GM18873 (cell line): ENCODE results near the gene MAML2.

Source experiments
- ATAC-seq: cut with Tn5 transposase; IDR thresholded peaks from one replicate; pipeline ENCODE4 v1.9.1; 2021; ENCODE audit warnings: mild to moderate bottlenecking, moderate library complexity, moderate number of reproducible peaks; ENCODE audit not compliant: unreplicated experiment, low FRiP score

Gene MAML2

DNA sequence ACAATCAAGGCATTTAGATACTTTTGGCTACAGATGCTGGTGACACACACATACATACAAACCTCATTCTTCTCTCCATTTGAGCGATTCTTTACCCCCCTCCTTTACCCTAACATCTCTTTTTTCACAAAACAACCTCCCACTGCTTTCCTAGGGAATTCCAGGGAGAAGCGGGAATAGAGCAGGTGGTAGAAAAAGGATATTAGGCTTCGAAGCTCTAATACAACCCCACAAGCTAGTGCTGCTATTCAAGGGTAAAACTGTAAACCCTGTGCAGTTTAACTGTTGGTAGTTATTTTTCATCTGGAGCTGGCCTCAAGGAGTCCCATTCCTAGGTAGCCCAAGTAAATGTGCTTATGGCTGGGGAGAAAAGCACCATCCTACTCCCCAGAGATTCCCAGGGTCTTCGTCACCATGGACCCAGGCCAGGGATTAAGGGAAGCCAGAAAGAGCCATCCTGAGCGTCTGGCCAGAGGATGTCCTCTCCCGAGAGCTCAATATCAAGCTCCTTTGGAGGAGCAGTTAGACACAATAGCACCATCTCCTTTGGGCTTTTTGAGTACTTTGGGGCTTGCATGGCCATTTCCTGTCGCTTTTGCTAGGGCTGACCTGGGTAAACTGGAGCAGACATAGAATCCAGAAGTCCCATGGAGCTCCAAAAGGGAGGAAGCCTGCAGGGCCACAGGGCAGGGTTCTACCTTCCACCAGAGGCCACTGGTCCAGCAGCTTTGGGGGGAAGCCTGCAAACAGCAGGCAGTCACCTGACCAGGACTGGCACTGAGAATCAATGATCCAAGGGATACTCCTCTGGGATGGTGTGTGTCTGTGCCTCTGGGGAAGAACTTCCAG is 3.1 kb downstream of the MAML2 start:
- no peak for ATAC-seq

DNA sequence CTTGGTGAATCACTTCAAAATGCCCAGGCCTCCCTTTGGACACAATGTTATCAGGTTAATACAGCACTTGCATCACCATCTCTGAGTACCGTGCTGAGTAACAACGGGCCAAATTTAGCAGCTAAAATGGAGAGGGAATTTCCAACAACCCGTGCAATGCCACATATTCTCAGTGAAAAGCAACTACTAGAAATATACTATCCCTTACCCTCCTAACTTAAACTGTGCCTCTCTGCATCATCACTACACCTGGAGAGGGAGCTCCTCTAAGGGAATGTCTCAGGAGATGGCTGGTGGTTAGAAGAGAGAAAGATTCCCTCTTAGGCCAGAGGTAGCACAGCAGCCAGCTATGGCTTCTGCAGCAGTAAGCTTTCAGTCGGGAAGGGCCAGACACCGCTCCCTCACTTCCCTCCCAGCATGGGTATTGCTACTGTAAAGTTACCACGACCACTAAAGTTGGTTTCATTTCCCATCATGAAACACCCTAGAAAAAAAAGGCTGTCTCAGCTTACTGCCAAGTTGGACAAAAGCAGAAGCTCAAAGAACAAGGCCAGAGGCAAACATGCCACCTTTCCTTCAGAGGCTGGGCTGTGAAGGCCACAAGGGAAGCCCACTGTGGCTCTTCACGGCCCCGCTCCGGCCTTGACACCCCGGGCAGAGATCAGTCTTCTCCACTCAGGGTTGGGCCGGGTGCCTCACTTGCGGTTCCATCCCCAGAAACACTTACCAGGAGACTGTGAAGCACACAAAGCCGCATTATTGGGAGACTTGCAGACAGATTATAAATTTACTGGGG is 3.9 kb downstream of the MAML2 start:
- ATAC-seq: peak; percentile 51

DNA sequence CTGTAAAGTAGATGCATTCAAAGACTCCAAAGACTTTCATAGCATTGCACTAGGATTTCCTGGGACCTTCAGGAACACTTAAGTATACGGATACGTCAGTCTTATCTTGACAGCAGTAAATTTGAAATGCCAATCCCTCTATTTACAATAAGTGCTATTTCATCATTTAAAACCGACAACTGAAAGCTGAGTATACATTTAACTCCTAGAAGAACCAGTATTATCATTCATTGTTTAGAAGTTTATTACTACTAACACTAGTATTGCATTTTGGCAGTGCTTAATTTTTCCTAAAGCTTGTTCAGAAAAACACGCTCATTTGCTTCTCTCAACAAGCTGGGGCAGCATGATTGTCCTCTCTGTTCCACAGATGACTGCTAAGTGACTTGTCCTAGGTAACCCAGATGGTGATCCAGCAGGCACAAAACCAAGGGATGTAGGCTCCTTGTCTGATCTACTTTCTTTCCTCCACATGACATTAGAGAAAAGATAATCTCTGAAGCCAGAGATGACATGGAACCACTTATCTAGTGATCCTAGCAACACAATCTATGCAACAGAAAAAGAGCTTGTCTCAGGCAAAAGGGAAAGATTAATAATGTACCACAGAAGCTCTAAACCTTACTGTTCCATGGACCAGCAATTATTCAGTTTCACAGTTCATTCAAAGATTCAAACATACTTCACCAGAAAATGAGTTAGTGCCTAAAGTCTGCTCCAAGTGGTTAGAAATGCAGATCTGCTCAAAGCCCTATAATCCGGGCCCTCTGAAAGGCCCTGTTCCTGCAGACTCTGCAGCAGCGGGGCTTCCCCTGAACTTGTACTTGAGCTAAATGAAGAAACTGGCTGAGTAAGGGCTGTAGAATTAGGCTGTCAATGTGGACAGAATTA is 5.2 kb downstream of the MAML2 start:
- ATAC-seq: peak; percentile 33

DNA sequence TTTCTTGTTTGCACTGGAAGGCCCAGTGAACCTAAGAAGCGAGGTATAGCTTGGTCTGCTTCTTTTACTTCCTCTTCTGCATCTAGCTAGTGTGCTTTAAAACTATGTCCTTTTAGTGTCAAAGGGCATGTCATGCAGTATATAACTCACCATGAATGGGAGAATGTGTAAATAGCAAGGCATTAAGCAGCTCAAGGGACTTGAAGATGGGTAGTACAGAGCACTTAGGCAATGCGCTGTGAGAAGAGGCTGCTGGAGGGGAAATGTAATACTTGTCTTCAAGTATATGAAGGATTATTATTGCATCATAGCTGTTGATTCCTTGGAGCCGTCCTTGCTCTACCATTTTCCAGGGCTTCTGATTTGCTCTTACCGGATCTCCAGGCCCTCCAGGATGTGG is 7.6 kb downstream of the MAML2 start:
- ATAC-seq: no peak

DNA sequence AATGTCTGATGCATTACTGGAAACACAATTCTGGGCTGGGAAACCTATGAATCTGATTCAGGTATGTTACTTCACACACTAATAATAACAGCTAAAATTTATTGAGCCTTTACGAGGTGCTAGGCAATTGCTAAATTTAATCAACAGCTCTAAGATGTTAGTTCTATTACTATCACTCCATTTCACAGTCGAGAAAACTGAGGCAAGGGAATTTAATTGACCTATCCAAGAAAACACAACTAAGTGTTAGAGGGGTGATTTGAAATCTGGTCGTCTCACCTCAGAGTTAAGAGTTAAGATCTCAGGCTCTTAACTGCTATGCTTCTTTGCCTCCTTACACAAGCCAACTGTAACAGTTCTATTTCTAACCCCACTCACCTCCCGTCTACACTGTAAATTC is 8.8 kb downstream of the MAML2 start:
- no peak for ATAC-seq

DNA sequence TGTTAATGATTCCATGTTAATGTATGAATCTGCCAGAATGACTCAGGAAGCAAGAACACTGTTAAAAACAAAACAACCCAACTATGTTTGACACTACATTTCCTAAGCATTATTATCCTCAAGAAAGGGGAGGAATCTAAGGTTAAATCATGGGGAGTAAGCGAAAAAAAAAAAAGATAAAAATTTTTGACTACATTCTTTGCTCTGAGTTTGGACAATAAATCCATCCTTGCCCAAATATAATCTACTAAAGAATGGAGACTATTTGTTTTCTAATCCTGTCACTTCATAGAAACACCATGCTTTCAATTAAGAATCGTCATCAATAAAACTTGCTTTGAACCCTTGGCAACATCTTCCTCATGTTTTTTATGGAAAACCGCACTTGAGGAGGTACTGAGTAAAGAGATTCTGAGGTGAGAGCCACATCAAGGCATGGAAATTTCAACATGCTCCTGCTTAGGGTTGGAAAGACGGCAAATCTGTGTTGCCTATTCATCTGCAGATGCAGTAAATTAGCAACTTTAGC is 9.7 kb downstream of the MAML2 start:
- ATAC-seq: no peak

DNA sequence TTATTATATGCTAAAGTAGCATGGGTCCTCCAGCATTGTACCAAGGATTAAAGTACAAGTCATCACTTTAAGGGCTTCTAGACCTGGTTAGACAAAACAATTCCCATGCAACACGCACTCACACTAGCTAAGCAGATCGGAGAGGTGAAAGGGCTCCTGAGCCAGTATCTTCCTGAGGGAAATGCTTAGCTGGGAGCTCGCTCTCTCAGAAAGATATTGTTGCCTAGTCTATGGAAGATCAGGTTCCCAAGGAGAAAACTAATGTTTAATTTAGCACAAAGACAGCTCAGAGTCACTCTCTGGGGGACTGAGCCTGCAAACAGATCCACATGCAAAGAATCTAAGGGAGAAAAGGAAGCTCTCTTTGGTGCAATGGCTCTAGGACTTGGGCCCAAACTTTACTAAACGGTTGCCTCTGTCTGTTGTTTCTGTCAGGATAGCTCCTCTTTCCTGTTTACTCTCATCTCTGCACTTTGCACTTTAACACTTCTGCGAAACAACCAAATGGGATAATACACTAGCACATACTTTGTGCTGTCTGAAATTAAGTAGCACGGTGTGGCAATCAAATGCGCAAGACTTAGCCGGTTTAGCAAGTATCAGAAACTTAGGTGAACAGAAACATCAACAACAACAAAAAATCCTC is 10.7 kb downstream of the MAML2 start:
- no peak for ATAC-seq

DNA sequence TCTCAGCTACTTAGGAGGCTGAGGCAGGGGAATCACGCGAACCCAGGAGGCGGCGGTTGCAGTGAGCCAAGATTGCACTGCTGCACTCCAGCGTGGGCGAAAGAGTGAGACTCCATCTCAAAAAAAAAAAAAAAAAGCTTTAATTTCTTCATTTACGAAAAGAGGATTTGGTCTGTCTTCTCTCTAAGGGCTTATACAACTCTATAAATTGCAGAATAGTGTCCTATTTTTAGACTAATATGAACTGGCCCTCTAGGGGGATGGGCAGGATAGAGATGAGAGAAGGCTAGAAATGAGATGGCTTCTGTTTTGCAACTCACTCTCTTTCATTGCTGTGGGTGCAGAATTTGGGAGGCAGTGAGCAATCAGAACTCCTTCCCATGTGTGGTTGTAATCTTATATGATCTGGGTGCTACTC is 11.3 kb downstream of the MAML2 start:
- ATAC-seq: no peak

DNA sequence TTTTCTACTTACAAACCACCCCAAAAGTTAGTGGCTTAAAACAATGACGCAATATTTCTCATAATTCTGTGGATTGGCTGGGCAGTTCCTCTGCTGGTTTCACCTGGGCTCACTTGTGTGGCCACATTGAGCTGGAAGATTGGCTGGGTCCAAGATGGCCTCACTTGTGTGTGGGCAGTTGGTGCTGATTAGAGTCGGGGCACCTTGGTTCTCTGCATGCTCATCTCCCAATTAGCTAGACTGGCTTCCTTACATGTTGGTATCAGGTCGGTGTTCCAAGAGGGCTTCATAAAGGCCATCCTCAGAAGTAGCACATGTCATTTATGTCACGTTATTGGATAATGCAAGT is 12.5 kb downstream of the MAML2 start:
- no peak for ATAC-seq

DNA sequence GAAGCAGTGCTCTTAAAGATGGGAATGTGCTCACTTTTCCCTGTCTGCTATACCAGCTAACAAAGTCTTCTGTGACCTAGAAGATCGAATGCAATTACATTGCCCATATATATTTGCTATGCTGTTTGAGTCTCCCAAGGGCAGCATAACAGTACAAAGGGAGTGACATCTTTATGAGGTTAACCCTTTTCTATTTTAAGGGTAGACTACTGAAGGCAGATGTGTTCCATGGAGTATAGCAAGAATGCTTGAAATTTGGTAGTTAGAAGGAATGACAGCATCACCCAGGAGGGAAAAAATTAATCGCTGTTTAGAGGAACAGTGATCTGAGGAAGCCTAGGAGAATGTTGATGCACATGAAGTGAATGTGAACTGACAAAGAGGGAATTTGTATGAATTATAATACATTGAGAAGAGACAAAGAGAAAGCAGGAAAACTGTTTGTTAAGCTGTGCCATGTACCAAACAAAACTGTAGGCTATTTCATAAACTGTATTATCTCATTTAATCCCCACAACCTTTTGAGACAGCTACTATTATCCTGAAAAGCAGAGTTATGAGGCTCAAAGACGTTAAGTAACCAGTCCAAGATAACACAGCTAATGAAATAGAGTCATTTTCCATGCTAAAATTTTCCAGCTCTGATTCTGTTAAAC is 13.0 kb downstream of the MAML2 start:
- no peak for ATAC-seq

DNA sequence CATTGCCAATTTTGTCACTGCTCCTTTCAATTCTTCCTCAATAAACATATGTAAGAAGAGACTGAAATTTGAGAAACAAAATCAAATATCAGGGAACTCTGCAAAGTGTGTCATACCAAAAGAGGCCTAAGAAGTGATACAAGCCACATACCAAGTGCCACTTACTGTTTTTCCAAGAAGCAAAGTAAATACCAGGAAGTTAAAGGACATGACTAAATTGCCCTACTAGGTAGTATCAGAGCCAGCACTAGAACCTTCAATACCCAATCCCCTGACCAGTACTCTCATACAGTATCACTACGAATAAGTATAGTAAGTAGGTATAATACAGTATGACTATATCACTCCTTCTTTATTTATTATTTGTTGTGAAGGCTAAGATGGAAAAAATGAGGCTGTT is 13.6 kb downstream of the MAML2 start:
- no peak for ATAC-seq

DNA sequence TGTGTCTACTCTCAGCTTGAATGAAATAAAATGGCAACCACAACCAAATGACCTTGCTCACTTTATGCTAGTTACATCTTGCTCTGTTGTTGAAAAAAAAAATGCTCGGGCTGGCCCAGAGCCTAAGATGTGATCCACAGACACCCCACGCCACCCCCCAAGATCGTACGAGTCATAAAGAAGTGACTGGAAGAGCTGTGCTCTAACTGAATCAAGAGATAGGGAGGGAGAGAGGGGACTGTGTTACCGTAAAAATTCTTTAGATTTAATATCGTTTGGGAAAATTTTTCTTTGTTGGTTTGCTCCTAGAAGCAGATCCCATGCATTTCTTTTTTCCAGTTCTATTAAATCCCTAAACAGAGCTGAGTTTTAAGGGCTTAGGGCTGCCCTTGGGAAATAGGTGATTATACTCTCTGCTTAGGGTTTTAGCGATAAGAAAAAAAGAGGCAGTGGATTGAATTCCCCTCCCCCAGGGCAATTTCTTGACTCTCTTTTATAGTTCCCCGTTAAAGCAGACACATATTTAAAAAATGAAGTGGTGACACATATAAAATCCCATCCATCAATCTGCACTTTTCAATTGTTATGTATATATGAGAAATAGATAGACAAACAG is 14.5 kb downstream of the MAML2 start:
- no peak for ATAC-seq

DNA sequence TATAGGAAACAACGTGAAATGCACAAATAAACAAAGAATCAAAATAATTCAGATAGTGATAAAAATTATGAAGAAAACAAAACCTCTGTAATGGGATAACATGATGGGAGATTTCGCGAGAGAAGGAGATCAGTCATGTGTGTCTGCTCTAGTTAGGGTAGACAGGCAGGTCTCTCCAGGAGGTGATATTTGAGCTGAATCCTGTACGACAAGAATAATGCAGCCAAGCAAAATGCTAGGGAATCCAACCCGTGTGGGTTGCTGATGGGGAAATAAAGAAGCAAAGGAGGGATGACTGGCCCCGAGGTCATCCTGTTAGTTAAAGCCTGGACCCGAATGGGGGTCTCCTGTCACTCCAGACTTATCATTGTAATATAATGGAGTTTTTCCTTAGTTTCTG is 16.0 kb downstream of the MAML2 start:
- no peak for ATAC-seq

DNA sequence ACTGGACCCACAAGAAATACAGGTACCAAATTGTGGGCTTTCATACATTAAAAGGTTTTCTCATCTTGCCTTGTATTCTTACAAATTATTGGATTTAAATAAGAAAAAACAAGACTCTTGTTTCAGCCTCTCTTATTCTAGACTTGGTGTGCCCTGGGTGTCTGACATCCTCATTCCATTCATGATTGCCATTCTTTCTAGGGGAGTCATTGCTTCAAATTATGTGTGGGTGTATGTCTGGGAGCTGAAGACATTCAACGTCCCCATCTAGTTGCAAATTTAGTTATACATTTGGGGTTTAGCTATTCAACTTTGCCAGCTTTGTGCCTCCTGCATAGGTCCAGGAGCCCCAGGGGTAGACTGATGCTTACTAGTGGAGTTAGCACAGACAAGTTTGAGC is 18.1 kb downstream of the MAML2 start:
- ATAC-seq: no peak

DNA sequence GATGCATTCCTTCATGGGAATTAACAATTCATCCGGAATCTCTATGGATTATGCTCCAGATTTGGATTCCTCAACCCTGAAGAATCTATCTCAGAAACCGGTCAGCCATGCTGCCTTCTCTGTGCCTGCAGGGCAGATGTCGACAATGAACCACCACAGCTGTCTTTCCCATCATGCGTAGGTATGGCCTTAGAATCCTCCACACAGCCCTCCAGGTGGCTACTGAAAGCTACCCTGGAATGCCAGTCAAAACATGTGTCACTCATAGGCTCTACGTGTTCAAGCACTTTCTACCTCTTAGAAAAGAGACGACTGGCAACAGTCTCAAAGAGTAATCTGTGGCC is 19.4 kb downstream of the MAML2 start:
- no peak for ATAC-seq

DNA sequence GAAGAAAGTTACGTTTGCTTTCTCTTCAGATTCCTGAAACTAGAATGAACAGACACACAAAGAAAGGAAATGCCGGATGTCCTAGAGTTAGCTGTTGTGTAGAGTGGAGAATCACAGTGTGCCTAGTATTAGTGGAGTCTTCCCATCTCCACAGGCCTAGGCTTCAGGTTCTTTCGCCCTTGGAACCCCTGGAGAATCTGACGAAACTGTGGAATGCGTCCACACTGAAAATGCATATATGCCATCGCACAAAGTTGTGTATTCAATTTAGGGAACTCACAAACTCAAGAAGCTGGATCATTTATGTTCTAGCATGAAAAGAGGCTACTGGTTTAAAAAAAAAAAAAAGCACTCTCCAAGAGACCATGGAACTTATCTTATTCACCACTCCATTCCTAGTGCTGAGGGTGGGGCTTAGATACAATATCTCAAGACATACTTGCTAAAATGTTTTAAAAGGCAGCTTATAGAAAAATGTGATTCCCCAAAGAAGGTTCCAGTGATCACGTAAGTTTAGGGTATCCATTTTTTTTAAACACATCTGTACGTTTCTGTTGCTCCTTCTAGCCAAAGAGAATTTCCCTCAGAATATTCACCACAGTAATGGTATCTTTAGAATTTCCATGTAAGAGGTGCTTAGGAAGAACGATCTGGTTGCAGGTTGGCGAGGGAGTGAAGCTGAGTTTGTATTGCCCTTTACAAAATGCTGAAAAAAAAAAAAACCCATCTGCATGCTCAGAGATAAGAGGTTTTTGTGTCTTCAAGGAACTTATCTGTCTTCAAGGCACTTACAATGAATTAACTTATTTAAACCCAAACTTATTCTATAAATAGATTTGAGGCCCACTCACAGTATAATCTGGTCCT is 20.0 kb downstream of the MAML2 start:
- no peak for ATAC-seq

DNA sequence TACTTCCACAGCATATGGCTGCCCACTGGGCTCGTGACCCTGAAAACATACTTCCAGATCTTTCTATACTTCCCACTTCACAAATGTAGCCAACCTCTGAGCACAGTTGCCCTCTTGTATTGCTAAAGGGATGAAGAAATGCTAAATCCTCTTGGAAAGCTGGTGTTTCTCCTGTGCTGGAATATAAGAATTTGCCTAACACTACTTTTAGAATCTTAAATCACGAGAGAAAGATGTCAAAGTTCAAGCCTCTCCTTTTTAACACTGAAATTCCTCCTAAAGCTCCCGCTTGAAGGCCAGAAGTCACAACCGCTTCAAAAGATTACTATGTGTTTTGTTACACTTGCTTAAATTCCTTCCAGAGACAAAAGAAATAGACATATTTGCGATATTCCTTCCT is 21.9 kb downstream of the MAML2 start:
- no peak for ATAC-seq

DNA sequence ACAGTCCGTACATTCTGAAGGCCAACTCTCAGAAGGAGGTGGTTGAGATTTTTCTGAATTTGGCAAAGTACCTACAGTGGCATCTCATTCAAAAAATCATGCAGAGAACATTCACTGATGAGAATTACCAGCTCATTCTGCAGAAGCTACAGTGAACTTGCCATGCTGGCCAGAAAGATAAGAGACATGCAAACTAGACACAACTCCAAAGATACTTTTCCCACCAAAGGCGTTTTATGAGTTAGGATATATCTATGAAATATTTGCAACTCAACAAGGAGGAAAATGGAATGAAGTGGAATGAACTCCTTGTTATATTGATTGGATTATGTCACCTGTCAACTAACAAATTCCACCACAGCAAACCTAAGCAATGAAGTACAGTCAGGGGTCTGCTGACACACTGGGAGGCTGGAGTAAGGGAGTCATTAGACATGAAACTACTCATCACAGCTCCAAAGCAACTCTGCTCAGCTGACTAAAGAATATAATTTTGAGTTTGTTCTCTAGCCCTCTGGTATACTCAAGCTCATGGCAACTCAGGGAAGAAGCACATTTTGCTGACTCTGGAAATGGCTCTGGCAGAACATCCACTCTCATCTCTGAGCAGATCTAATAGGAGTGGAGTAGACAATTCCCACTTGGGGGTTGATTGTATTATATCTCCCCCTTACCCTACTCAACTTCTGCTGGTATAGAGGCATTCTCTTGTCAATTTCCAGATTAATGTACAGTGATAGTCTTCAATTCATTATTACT is 22.9 kb downstream of the MAML2 start:
- no peak for ATAC-seq
